SHP77 treated with DMSO at 0.1 percent for 48 hours (cell line): ENCODE data around the gene WDR46.
"Not testable (repeated sequence)": the region's sequence is repeated elsewhere in the genome, so short reads cannot be mapped to it uniquely, and the experiment has no call there.

Experiments
- DNase-seq: peaks from one replicate; lab custom pipeline; 2025; lab: John Stamatoyannopoulos, UW

WDR46 gene

GRCh38 chr6:33288141-33288920 is 708 bp downstream of the WDR46 start:
- DNase-seq = no peak

GRCh38 chr6:33286946-33287914 is 1.8 kb downstream of the WDR46 start:
- DNase-seq = no peak

GRCh38 chr6:33285214-33285613 is 3.8 kb downstream of the WDR46 start:
- not testable (repeated sequence) for DNase-seq

- DNase-seq = no peak
These were observed 8.5 kb downstream of the WDR46 start for GRCh38 chr6:33280539-33280938.

GRCh38 chr6:33279971-33280511 is 9.0 kb downstream of the WDR46 start:
- DNase-seq = peak; percentile 11

- no peak for DNase-seq
These were observed 9.8 kb downstream of the WDR46 start for GRCh38 chr6:33279257-33279695.

GRCh38 chr6:33278810-33279209 is 10.2 kb downstream of the WDR46 start:
- DNase-seq = no peak

GRCh38 chr6:33278392-33278741 is 10.7 kb downstream of the WDR46 start:
- DNase-seq = no peak

GRCh38 chr6:33277663-33278391 is 11.2 kb downstream of the WDR46 start:
- no peak for DNase-seq

GRCh38 chr6:33276864-33277662 is 12.0 kb downstream of the WDR46 start, which contains the start of gene B3GALT4:
TSS of gene B3GALT4 (plus strand) at chr6:33277123. CDS start at chr6:33277420, 297 bp downstream.
- peak; percentile 48 for DNase-seq

- DNase-seq = no peak
These were observed 12.5 kb downstream of the WDR46 start for GRCh38 chr6:33276581-33276863.

- DNase-seq = not testable (repeated sequence)
These were observed 13.1 kb downstream of the WDR46 start for GRCh38 chr6:33275795-33276580.

- no peak for DNase-seq
These were observed 14.8 kb downstream of the WDR46 start for GRCh38 chr6:33273924-33274902.

GRCh38 chr6:33273129-33273923 is 15.7 kb downstream of the WDR46 start:
- DNase-seq = no peak

GRCh38 chr6:33272275-33273128 is 16.5 kb downstream of the WDR46 start:
- no peak for DNase-seq

- DNase-seq = peak; percentile 93
These were observed 17.4 kb downstream of the WDR46 start, which contains the start of the genes RPS18 and VPS52 for GRCh38 chr6:33271468-33272274. TSS of gene RPS18 (plus strand) at chr6:33272075. CDS start at chr6:33272120, 45 bp downstream. TSS of gene VPS52 (minus strand) at chr6:33271876. CDS start at chr6:33271675, 201 bp downstream.
